GM19324 (cell line): ENCODE measurements around the gene SPANXB1.
"Not testable (repeated sequence)": the region's sequence is repeated elsewhere in the genome, so short reads cannot be mapped to it uniquely, and the experiment has no call there.

ENCODE experiments used
- ATAC-seq: cut with Tn5 transposase; IDR thresholded peaks from one replicate; pipeline ENCODE4 v1.9.1; 2021; ENCODE audit warnings: mild to moderate bottlenecking, moderate library complexity; ENCODE audit not compliant: unreplicated experiment, low FRiP score

Gene SPANXB1

DNA sequence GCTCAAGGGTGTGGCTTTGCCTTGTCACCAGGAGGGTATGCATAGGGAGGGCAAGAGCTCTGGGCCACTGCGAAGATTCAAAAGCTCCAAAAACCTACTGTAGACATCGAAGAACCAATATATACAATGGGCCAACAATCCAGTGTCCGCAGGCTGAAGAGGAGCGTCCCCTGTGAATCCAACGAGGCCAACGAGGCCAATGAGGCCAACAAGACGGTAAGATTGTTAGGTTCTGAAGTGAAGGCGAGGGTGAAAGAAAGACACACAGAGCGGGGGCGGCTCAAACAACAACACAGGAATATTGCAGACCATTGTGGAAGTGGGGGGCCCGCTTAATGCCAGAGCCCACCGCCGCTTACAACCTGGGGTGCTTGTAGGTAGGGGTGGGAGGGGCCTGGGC lies at the start of gene SPANXB1:
Gene SPANXB1, plus strand, starts transcription at position 27 of the 400 bp plus-strand sequence. Its CDS starts 100 bp downstream, at position 127.
- not testable (repeated sequence) for ATAC-seq

- ATAC-seq: no peak
Observed at GRCh38 chrX:140967036-140967435, 35.4 kb upstream of the SPANXB1 start.

- no peak for ATAC-seq
Observed at GRCh38 chrX:140971099-140971795, 31.1 kb upstream of the SPANXB1 start.

DNA sequence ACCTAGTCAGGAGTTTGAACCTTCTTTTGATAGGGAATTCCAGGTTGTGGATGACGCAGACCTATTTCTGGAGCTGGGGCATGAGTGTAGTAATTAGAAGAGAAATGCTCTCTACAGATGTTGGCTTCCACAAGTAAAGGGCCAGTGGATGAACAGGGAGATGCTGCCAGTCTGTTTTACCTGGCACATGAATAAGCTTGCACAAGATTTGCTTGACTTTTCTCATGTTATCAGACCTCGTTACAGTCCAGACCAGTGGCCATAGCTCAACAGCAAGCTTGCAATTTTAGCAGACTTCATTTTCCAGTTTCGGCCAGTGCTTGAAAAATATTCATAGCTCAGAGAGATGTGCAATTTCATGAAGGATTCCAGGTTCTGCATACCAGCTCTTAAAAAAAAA lies 26.9 kb upstream of the SPANXB1 start:
- no peak for ATAC-seq

- no peak for ATAC-seq
Observed at GRCh38 chrX:140980271-140980670, 22.1 kb upstream of the SPANXB1 start.

- ATAC-seq: no peak
Observed at GRCh38 chrX:140983730-140984129, 18.7 kb upstream of the SPANXB1 start.

GRCh38 chrX:141005243-141005642 lies 2.8 kb downstream of the SPANXB1 start:
- not testable (repeated sequence) for ATAC-seq

- ATAC-seq: not testable (repeated sequence)
Observed at GRCh38 chrX:141044246-141044645, 41.9 kb downstream of the SPANXB1 start.

- ATAC-seq: not testable (repeated sequence)
Observed at GRCh38 chrX:141049878-141050277, 47.5 kb downstream of the SPANXB1 start.

GRCh38 chrX:141052098-141052497 lies 49.7 kb downstream of the SPANXB1 start:
- not testable (repeated sequence) for ATAC-seq
